GM23248 (cell line): ENCODE measurements around the gene BEAN1.

Source experiments
- EZH2 ChIP-seq: fragments of 200-600 bp; sonication (generic); IDR thresholded peaks from 2 replicates; pipeline ENCODE4 v1.6.1; 2018; ENCODE audit warnings: antibody characterized with exemption, mild to moderate bottlenecking; ENCODE audit not compliant: insufficient read depth, poor library complexity, severe bottlenecking
- EZH2phosphoT487 ChIP-seq: fragments of 200-600 bp; sonication (generic); IDR thresholded peaks from 2 replicates; pipeline ENCODE4 v1.6.1; 2018; ENCODE audit warnings: antibody characterized with exemption, moderate library complexity, mild to moderate bottlenecking, low read depth; ENCODE audit not compliant: insufficient read depth

GRCh38 chr16:66423177-66423576, 3.9 kb upstream of the BEAN1 start:
- no peak for TF ChIP-seq EZH2
- TF ChIP-seq EZH2phosphoT487: no peak
